Transverse colon (tissue), 4 donors: ENCODE measurements around the gene FOXP4. TPM values are rescaled to one million over a fixed set of nuclear protein-coding genes. Genes with fewer than 3 reads are reported as not detected.

Experiments used
- DNase-seq: peaks from one replicate; pipeline ENCODE4 v3.0.0-alpha.2; 2019
- H3K27ac ChIP-seq, 4 donors: fragments of 200-600 bp; sonication (generic); 2 replicates each; pipeline ENCODE4 v1.5.1; 2016 to 2018; ENCODE audit warnings: inconsistent platforms in 4 of 4
- H3K27me3 ChIP-seq: fragments of 200-600 bp; sonication (generic); 2 replicates; pipeline ENCODE4 v1.5.1; 2017; ENCODE audit warnings: inconsistent platforms
- H3K36me3 ChIP-seq, 4 donors: fragments of 200-600 bp; sonication (generic); 2 replicates each; pipeline ENCODE4 v1.5.1; 2017 to 2019; ENCODE audit warnings: inconsistent platforms in 4 of 4
- H3K4me1 ChIP-seq, 4 donors: fragments of 200-600 bp; sonication (generic); 2 replicates each; pipeline ENCODE4 v1.5.1; 2017 to 2020; ENCODE audit warnings: inconsistent platforms in 4 of 4
- H3K4me3 ChIP-seq, 4 donors: fragments of 200-600 bp; sonication (generic); 1 replicate in 1 of 4; 2 replicates in 3 of 4; pipeline versions ENCODE4 v1.5.1 to v1.6.1; 2017 to 2019; ENCODE audit warnings: inconsistent platforms in 4 of 4
- H3K9me3 ChIP-seq, 2 donors: fragments of 200-600 bp; sonication (generic); 2 replicates each; pipeline ENCODE4 v1.5.1; 2017 to 2019; ENCODE audit warnings: inconsistent platforms in 2 of 2
- EP300 ChIP-seq: sonication (generic); formaldehyde crosslinking; IDR thresholded peaks from one replicate; pipeline ENCODE4 v1.6.1; 2017; ENCODE audit warnings: antibody characterized with exemption, low read depth
- POLR2A ChIP-seq: fragments of 450-650 bp; IDR thresholded peaks from one replicate; pipeline ENCODE4 v1.6.1; 2016; ENCODE audit warnings: antibody characterized with exemption, mild to moderate bottlenecking, moderate library complexity
- POLR2AphosphoS5 ChIP-seq, 3 donors: sonication (generic); formaldehyde crosslinking; IDR thresholded peaks; one replicate each; pipeline ENCODE4 v1.6.1; 2016; ENCODE audit warnings: antibody characterized with exemption in 3 of 3
- WGBS, 2 donors: methylation state at CpG; one replicate each; pipeline ENCODE4 v1.1.5; 2018; ENCODE audit warnings: low coverage in 1 of 2; 5-methylcytosine and 5-hydroxymethylcytosine counted together
- in situ Hi-C, 4 donors: fragments of 200-750 bp; cut with MboI; loops; one replicate each; pipeline versions ENCODE4 v1.15.0 to v1.15.1; 2017; ENCODE audit warnings: low sequenced_read_pairs in 3 of 4, low pct_ligation_motif_present in 1 of 4, low pct_unique_long_range_greater_than_20kb in 1 of 4
- intact Hi-C: fragments of 100-400 bp; cut with DNase I; formaldehyde crosslinking; loops from one replicate; pipeline ENCODE4 v1.15.1; 2023; ENCODE audit warnings: low total_unique reads
- total RNA-seq, 4 donors: library from RNA; depleted of rRNA; stranded (reverse); fragments of >200 nt; gene quantifications; one replicate each; pipeline ENCODE4 v1.1.0, GENCODE V29; 2016
- TF ChIP-seq, protein P1 (sequence below), 5 experiments: fragments of 200-600 bp in 3 of 5; fragments of 450-650 bp in 2 of 5; sonication (generic) in 3 of 5; IDR thresholded peaks; 1 replicate in 2 of 5; 2 replicates in 3 of 5; pipeline ENCODE4 v1.5.1; 2016 to 2017; ENCODE audit warnings: antibody characterized with exemption in 5 of 5, inconsistent platforms in 3 of 5, mild to moderate bottlenecking in 2 of 5, moderate library complexity in 1 of 5

FOXP4 gene
- total RNA-seq, 4 donors from 2014 or later, result 13.8 to 45.6 (median 17.2) TPM

DNA sequence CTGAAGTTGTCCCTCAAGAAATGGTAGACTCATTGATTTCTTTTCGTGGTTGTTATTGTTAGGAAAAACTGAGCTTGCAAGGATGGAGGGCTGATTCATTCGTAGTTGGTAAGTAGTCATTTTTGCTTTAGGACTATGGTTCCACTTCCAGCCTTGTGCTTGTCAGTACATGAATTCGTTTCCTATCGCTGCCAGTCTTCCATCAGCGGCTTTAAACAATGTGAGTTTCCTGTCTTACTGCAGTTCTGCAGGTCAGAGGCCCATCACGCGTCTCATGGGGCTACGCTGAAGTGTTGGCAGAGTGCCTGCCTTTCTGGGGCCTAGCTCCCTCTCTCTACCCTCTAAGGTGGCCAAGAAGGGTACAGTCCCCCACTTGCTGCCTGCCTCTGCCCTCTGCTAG is 80.7 kb downstream of the FOXP4 start:
- in situ Hi-C loops, result no loop called here
- TF ChIP-seq, protein P1, sequence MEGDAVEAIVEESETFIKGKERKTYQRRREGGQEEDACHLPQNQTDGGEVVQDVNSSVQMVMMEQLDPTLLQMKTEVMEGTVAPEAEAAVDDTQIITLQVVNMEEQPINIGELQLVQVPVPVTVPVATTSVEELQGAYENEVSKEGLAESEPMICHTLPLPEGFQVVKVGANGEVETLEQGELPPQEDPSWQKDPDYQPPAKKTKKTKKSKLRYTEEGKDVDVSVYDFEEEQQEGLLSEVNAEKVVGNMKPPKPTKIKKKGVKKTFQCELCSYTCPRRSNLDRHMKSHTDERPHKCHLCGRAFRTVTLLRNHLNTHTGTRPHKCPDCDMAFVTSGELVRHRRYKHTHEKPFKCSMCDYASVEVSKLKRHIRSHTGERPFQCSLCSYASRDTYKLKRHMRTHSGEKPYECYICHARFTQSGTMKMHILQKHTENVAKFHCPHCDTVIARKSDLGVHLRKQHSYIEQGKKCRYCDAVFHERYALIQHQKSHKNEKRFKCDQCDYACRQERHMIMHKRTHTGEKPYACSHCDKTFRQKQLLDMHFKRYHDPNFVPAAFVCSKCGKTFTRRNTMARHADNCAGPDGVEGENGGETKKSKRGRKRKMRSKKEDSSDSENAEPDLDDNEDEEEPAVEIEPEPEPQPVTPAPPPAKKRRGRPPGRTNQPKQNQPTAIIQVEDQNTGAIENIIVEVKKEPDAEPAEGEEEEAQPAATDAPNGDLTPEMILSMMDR (IDR thresholded peaks at IDR 0.05), result no peak
- TF ChIP-seq POLR2A, result no peak
- Histone ChIP-seq H3K9me3 (no peaks in the 10 kb centered on the region), H3K27me3 (peaks cover 7% of the 10 kb centered on the region), H3K4me1 (peaks cover 0 to 8% (median 0%) of the 10 kb centered on the region in 4 donors), H3K27ac (no peak overlapping the region), H3K36me3 (no peaks in the 10 kb centered on the region), H3K4me3 (no peak overlapping the region)
- no peak for DNase-seq
- intact Hi-C loops, result no loop called here
- WGBS, 2 donors, result 75 to 93% methylated on average over 5 to 8 of the region's 8 CpGs

DNA sequence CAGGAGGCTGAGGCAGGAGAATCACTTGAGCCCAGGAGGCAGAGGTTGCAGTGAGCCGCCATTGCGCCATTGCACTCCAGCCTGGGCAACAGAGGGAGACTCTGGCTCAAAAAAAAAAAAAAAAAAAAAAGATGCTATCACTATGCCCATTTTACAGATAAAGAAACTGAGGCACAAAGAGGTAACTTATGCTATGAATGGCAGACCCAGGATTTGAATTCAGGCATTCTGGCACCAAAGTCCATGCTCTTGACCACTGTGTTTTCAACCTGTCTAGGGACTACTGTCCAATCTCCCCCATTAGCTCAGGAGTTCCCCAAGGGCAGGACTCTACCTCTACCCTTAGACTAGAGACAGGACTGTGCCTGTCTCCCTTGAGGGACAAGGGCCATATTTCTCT is 82.9 kb downstream of the FOXP4 start:
- Histone ChIP-seq H3K4me3 (no peak overlapping the region), H3K9me3 (no peaks in the 10 kb centered on the region), H3K36me3 (no peaks in the 10 kb centered on the region), H3K27ac (no peak overlapping the region), H3K4me1 (peaks cover 0 to 8% (median 0%) of the 10 kb centered on the region in 4 donors), H3K27me3 (peaks cover 12% of the 10 kb centered on the region)
- no peak for DNase-seq
- in situ Hi-C loops (no loop called here), intact Hi-C loops (no loop called here)
- WGBS, 2 donors, result 96% methylated on average over 2 of the region's 2 CpGs; no CpG with 5 or more reads in 1 of the 2 donors
- TF ChIP-seq POLR2A (no peak), EP300 (no peak), POLR2AphosphoS5 (IDR thresholded peaks at IDR 0.05) (no peak)
- TF ChIP-seq, protein P1 (IDR thresholded peaks at IDR 0.05), result no peak

GRCh38 chr6:41630069-41630468 is 83.9 kb downstream of the FOXP4 start:
- TF ChIP-seq POLR2A (no peak), EP300 (no peak), POLR2AphosphoS5 (IDR thresholded peaks at IDR 0.05) (no peak)
- TF ChIP-seq, protein P1 (IDR thresholded peaks at IDR 0.05), result no peak
- in situ Hi-C loops (no loop called here), intact Hi-C loops (no loop called here)
- no peak overlapping the region for H3K27ac ChIP-seq
- peaks cover 12% of the 10 kb centered on the region for H3K27me3 ChIP-seq
- no peaks in the 10 kb centered on the region for H3K36me3 ChIP-seq
- 83% methylated on average over 6 of the region's 6 CpGs; no CpG with 5 or more reads in 1 of the 2 donors for WGBS, 2 donors
- H3K9me3 ChIP-seq, result no peaks in the 10 kb centered on the region
- DNase-seq, result no peak
- peaks cover 0 to 7% (median 0%) of the 10 kb centered on the region in 4 donors for H3K4me1 ChIP-seq
- no peak overlapping the region for H3K4me3 ChIP-seq

DNA sequence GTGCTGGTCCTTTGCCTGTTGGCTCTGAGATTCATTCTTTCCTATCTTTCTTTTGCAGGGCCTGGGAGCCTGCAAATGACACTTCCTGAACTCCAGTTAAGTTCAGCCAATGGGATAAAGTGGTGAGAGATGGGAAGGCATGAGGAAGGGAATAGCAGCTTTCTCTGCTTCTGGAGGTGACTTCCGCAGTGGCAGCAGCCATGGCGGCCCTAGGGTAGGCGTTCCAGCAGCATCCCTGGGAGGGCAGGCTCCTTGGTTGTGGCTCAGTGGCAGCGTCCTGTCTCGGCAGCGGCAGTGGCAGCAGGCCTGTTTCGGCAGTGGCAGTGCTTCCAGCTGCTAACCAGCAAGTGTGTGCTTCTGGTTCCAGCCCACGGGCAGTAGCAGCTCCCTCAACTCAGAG is 84.8 kb downstream of the FOXP4 start:
- in situ Hi-C loops, result no loop called here
- 91% methylated on average over 8 of the region's 8 CpGs; no CpG with 5 or more reads in 1 of the 2 donors for WGBS, 2 donors

DNA sequence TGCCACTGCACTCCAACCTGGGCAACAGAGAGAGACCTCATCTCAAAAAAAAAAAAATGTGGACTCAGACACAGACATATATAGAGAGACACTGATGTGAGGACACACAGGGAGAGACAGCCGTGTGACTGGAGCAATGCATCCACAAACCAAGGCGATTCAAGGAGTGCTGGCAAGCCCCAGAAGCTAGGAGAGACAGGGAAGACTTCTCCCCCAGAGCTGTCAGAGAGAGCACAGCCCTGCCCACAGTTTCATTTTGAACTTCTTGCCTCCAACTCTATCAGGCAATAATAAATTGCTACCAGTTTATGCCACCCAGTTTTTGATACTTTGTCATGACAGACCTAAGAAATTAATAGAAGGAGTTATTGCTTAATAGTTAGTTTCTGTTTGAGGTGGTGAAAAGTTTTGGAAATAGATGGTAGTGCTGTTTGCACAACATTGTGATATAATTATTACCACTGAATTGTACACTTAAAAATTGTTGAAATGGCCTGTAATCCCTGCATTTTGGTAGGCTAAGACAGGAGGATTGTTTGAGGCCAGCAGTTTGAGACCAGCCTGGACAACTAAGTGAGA is 87.0 kb downstream of the FOXP4 start:
- no peak for DNase-seq
- Histone ChIP-seq H3K4me1 (peaks cover 0 to 17% (median 12%) of the 10 kb centered on the region in 4 donors), H3K9me3 (no peaks in the 10 kb centered on the region), H3K27me3 (peaks cover 33% of the 10 kb centered on the region), H3K36me3 (no peaks in the 10 kb centered on the region), H3K4me3 (no peak overlapping the region), H3K27ac (no peak overlapping the region)
- 68% methylated on average over 2 of the region's 2 CpGs; no CpG with 5 or more reads in 1 of the 2 donors for WGBS, 2 donors
- in situ Hi-C loops, result no loop called here
- TF ChIP-seq, protein P1 (IDR thresholded peaks at IDR 0.05), result no peak
- no peak for TF ChIP-seq POLR2A
- no peak for TF ChIP-seq POLR2AphosphoS5 (IDR thresholded peaks at IDR 0.05)
- TF ChIP-seq EP300, result no peak
- intact Hi-C loops, result loop anchor here (2.0 kb wide), 1 partner anchor 70 kb away; no protein-coding TSS in a partner anchor

More for the DNA sequence above, 84.8 kb downstream of the FOXP4 start:
- no peak for DNase-seq
- Histone ChIP-seq H3K9me3 (no peaks in the 10 kb centered on the region), H3K27me3 (peaks cover 12% of the 10 kb centered on the region), H3K36me3 (no peaks in the 10 kb centered on the region), H3K27ac (no peak overlapping the region), H3K4me3 (no peak overlapping the region), H3K4me1 (no peaks in the 10 kb centered on the region)
- intact Hi-C loops, result no loop called here
- no peak for TF ChIP-seq EP300
